ENCODE data around the gene TRIM29.

DNA sequence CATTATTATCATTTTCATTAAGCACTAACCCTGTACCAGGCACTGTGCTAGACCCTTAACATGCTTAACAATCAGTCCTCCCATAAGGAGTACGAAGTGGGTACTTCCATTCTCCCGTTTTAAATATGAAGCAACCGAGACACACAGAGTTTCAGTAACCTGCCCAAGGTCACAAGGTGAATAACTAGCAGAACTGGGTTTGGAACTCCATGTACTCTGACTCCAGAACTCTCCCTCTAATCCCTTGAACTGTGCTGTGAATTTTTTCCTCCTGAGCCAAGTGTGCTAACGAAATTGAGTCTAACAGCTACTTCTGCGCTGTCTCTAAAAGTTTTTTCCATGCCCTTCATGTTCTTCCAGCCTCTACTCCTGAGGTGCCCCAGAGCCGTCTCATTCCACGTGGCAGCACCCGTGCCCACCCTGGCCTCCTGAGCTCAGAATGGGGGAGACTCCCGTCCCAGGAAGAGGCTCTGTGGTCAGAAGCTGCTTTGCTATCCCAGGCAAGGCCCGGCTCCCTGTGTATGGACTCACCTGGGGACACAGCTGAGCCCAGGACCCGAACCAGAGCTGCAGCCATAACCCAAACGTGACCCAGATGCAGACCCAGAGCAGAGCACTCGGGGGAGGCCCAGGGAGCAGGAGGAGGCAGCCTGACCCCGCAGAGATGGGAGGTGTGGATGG, 8.6 kb upstream of the TRIM29 start:
- no peak for TF ChIP-seq SUZ12 (IDR thresholded peaks at IDR 0.05; ENCODE audit: unreplicated experiment)
- TF ChIP-seq, protein P1, sequence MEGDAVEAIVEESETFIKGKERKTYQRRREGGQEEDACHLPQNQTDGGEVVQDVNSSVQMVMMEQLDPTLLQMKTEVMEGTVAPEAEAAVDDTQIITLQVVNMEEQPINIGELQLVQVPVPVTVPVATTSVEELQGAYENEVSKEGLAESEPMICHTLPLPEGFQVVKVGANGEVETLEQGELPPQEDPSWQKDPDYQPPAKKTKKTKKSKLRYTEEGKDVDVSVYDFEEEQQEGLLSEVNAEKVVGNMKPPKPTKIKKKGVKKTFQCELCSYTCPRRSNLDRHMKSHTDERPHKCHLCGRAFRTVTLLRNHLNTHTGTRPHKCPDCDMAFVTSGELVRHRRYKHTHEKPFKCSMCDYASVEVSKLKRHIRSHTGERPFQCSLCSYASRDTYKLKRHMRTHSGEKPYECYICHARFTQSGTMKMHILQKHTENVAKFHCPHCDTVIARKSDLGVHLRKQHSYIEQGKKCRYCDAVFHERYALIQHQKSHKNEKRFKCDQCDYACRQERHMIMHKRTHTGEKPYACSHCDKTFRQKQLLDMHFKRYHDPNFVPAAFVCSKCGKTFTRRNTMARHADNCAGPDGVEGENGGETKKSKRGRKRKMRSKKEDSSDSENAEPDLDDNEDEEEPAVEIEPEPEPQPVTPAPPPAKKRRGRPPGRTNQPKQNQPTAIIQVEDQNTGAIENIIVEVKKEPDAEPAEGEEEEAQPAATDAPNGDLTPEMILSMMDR (IDR thresholded peaks at IDR 0.05 in 2 of 3, conservative IDR thresholded peaks at IDR 0.05 in 1 of 3; ENCODE audit: control insufficient read depth in 2 of 3, extremely low read depth in 1 of 3, insufficient read depth in 1 of 3, low read depth in 3 of 3, low read length in 3 of 3), result no peak
- no peak for TF ChIP-seq EZH2 (IDR thresholded peaks at IDR 0.05; ENCODE audit: borderline replicate concordance, control insufficient read depth, low read depth, low read length)
- no peak for TF ChIP-seq POLR2AphosphoS5 (IDR thresholded peaks at IDR 0.05; ENCODE audit: low read length)
- no peak for TF ChIP-seq ATF7 (IDR thresholded peaks at IDR 0.05; ENCODE audit: low read depth)
- TF ChIP-seq EP300 (IDR thresholded peaks at IDR 0.05; ENCODE audit: borderline replicate concordance in 1 of 2, control insufficient read depth in 1 of 2, low read depth in 2 of 2, low read length in 2 of 2), result no peak
- TF ChIP-seq POLR2A (IDR thresholded peaks at IDR 0.05; ENCODE audit: low read depth, low read length), result no peak
- TF ChIP-seq TCF3 (IDR thresholded peaks at IDR 0.05; ENCODE audit: borderline replicate concordance, insufficient read depth, low read depth, low read length), result no peak
- no peak for TF ChIP-seq SMAD5 (IDR thresholded peaks at IDR 0.05; ENCODE audit: low read depth)
- TF ChIP-seq EGR1 (IDR thresholded peaks at IDR 0.05; ENCODE audit: borderline replicate concordance in 1 of 2, low read depth in 2 of 2, low read length in 2 of 2), result no peak
- TF ChIP-seq POLR2AphosphoS2 (IDR thresholded peaks at IDR 0.05; ENCODE audit: low read depth, low read length), result no peak
- TF ChIP-seq MXI1 (IDR thresholded peaks at IDR 0.05; ENCODE audit: low read depth, low read length), result no peak
